Inflammatory macrophage (primary cell): ENCODE data around the gene ORM1.
"Not testable (repeated sequence)": the region's sequence is repeated elsewhere in the genome, so short reads cannot be mapped to it uniquely, and the experiment has no call there.

Source experiments
- DNase-seq, 2 donors: peaks; one replicate each; pipeline ENCODE4 v3.0.0-alpha.2; 2020 to 2022

The ORM1 gene

DNA sequence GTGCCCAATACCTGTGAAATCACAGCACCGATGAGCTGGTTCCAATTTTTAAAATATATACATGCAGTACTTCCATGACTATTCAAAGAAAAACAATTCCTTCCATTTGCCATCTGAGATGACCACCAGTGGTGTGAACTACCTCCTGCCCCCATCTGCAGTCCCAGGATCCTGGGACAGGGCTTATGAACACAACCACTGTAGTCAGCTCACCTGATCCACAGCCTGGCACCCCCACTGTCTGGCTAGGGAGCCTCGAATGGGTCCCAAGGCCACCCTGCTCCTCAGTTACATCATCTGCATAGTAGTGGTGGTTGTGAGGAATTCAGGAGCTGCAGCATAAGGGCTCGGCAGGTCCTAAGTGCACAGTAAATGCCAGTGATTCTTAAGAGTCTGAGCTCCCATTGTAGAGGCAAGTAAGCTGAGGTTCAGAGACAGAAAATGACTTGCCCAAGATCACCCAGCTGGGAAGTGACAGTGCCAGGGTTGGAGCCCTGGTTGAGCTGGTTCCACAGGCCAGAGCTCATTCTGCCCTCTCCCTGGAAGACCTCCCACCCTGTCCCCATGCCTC lies 2.9 kb downstream of the ORM1 start:
- DNase-seq, result not testable (repeated sequence)

DNA sequence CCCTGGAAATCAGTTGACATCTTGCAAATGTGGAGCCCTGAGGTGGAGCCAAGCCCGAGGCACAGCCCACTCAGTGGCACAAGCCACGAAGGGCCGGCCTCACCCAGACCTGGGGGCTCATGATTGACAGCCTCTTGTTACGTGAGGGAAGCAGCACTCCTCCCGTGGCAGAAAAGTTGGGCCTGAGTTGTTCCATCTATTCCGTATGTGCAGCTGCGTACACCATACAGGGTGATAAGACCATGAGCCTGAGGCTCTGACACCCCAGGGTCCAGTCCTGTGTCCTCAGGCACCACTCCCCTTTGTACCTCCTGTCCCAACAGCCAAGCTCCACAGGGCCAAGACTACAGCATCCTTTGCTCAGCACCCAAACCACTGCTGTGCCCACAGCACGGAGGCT lies 4.9 kb downstream of the ORM1 start:
- DNase-seq, result no peak

DNA sequence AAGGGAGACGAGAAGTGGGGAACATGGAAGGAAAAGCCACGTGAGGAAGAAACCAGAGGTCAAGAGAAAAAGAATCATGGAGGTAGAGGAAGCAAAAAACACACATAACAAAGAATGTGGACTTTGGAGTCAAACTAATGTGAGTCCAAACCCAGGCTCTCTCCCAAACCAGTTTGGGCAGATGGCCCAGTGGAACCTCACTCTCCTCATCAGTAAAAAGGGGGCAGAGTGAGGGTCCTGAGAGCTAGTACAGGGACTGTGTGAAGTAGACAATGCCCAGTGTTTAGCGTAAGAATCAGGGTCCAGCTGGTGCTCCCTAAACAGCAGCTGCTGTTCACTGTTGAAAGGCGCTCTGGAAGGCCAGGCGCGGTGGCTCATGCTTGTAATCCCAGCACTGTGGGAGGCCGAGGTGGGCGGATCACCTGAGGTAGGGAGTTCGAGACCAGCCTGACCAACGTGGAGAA lies 5.5 kb downstream of the ORM1 start:
- DNase-seq, result not testable (repeated sequence)

DNA sequence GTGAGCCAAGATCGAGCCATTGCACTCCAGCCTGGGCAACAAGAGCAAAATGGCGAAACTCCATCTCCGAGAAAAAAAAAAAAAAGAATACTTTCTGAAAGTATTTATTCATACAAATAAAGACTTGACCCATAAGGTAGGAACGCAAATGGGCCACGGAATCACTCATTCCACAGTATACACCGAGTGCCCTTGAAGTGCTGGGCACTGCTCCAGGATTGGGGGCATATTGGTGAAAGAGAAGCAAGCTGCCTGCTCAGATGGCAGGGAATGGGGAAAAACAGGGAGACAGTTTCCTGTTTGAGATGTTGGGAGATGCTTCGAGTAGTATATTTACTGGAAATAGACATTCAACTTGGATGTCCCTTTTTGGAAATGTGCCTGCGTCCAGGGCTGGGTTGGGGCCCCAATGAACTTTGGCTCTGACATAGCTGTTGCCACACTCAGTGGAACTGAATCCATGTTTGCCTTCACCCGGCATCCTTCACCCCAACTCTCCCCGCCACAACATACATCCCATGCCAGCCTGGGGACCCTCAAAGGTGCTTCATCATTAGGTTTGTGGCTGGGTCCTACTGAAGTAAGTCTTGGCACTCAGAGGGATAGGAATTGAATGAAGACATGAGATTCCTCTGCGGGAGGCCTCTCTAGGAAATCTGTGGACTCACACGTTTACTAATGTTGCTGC lies 6.2 kb downstream of the ORM1 start:
- not testable (repeated sequence) for DNase-seq

DNA sequence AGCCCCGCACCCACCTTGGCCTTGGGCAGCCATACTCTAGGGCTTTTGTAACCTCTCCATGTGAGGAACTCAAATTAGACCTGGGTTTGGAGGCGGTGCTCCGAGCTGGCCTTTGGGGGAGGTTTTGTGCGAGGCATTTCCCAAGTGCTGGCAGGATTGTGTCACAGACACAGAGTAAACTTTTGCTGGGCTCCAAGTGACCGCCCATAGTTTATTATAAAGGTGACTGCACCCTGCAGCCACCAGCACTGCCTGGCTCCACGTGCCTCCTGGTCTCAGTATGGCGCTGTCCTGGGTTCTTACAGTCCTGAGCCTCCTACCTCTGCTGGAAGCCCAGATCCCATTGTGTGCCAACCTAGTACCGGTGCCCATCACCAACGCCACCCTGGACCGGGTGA lies 6.7 kb downstream of the ORM1 start, which contains the start of gene ORM2:
Gene ORM2, plus strand, starts transcription at position 245 of the 398 bp plus-strand sequence. Its CDS starts 36 bp downstream, at position 281.
- DNase-seq, result not testable (repeated sequence)

DNA sequence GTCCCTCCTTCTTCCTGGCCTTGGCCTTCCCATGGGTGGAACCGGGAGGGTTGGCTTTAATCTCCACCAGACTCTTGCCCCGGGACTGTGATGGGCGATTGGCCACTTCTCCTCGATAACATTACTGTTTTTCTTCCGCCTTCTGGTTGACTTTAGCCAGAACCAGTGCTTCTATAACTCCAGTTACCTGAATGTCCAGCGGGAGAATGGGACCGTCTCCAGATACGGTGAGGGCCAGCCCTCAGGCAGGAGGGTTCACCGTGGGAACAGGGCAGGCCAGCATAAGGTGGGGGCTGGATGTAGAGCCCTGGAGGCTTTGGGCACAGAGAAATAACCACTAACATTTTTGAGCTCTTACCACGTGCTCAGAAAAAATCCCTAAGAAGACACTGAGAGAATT lies 7.7 kb downstream of the ORM1 start:
- no peak for DNase-seq

DNA sequence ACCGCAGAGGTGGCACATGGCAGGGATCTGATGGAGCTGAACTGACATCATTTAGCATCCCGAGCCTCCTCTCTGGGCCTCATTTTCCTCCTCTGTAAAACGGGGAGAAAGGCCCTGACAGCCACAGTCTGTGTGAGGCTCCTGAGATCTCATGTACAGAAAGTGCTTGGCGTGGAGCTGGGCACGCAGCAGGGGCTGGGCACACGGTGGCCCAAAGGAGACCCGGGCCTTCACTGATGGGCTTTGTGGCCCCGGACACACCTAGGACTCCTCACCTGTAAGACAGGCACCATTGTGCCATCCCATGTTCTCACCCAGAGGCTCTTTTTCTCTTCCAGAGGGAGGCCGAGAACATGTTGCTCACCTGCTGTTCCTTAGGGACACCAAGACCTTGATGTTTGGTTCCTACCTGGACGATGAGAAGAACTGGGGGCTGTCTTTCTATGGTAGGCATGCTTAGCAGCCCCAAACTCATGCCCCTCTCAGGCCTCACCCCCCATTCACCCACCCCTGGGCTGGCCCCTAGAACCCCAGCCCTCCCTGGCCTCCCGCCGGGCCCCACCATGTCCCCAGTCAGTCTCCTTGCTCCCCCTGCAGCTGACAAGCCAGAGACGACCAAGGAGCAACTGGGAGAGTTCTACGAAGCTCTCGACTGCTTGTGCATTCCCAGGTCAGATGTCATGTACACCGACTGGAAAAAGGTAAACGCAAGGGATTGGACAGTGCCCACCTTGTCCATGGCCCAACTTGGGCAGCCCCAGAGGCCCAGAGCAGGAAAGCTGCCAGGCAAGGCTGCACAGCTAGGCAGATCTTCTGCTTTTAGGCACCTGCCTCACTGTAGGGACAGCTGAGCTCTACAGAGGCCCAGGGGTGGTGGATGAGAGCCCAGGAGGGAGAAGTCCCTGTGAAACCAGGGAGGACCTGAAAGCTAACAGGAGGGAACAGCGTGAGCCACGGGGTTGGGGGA lies 8.6 kb downstream of the ORM1 start:
- not testable (repeated sequence) for DNase-seq

DNA sequence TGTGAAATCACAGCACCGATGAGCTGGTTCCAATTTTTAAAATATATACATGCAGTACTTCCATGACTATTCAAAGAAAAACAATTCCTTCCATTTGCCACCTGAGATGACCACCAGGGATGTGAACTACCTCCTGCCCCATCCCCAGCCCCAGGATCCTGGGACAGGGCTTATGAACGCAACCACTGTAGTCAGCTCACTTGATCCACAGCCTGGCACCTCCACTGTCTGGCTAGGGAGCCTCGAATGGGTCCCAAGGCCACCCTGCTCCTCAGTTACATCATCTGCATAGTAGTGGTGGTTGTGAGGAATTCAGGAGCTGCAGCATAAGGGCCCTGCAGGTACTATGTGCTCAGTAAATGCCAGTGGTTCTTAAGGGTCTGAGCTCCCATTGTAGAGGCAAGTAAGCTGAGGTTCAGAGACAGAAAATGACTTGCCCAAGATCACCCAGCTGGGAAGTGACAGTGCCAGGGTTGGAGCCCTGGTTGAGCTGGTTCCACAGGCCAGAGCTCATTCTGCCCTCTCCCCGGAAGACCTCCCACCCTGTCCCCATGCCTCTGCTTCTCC lies 9.7 kb downstream of the ORM1 start:
- DNase-seq, result not testable (repeated sequence)

DNA sequence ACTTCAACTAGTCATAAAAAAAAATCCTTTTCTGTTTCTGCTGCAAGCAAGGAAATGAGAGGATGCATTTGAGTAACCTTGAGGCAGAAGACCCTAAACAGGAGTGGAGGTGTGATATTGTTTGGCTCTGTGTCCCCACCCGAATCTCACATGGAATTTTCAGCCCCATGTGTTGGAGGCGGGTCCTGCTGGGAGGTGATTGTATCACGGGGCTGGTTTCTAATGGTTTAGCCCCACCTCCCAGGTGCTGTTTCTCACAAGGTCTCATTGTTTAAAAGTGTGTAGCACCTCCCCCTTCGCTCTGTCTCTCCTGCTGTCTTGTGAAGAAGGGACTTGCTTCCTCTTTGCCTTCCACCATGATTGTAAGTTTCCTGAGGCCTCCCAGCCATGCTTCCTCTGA lies 10.8 kb downstream of the ORM1 start:
- not testable (repeated sequence) for DNase-seq

DNA sequence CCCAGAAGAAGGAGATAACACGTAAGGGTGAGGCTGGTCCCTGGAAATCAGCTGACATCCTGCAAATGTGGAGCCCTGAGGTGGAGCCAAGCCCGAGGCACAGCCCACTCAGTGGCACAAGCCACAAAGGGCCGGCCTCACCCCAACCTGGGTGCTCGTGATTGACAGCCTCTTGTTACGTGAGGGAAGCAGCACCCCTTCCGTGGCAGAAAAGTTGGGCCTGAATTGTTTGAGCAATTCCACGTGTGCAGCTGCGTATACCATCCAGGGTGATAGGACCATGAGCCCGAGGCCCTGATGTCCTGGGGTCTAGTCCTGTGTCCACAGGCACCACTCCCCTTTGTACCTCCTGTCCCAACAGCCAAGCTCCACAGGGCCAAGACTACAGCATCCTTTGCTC lies 11.6 kb downstream of the ORM1 start:
- DNase-seq, result no peak

DNA sequence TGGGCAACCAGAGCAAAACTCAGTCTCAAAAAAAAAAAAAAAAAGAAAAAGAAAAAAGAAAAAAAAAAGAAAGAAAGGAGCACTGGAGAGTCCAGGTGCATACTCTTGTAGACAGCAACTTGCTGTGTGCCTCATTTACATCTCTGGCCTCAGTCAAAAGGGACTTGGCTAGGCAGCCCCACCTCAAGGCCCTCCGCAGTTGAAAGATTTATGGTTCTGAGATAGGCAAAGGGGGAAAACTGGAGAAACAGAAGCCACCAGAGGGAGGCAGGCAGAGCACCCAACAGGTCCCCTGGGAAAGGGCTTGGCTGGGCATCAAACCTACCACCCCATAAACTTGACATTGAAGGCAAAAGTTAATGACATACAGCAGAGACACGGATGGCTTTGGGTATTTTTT lies 12.8 kb downstream of the ORM1 start:
- no peak for DNase-seq

DNA sequence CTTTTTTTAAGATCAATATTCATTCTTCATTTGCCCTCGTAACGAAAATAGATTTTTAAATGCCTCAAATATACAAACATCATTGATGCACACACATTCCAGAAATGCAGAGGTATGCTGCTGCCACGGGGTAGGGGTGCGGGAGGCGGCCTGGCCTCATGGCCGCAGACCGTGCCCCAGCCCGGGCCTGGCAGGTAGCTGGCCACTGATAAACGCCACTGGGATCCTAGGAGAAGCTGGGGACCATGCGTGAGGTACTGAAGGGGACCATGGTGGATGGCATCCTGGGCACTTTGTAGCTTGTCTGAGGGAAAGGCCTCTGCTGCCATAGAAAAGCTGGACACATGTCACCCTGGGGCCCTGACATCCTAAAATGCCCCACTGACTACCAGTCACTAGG lies 13.3 kb downstream of the ORM1 start:
- no peak for DNase-seq

DNA sequence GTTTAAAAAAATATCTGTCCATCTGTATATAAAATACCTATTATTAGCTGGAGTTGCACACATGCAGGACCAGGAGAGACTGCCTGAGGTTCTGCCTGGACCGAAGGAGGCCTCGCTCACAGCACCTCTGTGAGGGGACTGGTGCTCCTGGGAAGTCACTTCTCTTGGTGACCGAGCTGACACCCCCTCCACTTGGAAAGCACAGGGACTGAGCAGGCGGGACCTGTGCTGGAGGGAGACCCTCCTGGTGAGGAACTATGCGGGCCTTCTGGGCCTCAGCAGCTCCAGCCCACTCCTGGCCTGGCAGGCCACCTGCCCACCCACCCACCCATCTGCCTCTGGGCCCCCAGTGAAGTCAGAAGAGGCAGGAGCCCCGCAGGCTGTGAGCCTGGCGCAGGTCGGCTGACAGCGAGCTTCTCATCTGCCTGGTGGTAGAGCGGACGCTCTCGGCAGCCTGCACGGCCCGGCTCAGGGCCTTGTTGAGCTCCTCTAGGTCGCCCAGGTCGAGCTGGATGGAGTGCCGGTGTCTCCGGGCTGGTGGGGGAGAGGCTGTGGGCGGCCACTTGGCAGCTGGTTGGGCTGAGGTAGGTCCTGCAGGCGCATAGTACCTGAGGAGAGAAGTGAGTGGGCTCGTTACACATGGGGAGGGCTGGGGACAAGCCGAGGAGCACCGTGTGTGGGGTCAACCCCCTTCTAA lies 13.9 kb downstream of the ORM1 start:
- no peak for DNase-seq

DNA sequence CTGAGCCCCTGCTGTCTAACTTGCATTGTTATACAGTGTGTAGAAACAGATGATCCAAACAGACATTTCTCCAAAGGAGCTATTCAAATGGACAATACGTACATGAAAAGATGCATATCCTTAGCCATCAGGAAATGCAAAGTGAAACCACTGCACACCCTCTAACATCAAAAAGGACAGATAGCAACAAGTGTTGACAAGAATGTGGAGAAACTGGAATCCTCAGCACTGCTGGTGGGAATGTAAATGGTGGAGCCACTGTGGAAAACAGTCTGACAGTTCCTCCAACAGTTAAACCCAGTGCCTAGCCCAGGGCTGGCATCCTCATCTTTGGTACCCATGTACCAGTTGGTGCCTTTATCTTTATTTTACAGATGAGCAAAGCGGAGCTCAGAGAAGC lies 15.3 kb downstream of the ORM1 start:
- no peak for DNase-seq

DNA sequence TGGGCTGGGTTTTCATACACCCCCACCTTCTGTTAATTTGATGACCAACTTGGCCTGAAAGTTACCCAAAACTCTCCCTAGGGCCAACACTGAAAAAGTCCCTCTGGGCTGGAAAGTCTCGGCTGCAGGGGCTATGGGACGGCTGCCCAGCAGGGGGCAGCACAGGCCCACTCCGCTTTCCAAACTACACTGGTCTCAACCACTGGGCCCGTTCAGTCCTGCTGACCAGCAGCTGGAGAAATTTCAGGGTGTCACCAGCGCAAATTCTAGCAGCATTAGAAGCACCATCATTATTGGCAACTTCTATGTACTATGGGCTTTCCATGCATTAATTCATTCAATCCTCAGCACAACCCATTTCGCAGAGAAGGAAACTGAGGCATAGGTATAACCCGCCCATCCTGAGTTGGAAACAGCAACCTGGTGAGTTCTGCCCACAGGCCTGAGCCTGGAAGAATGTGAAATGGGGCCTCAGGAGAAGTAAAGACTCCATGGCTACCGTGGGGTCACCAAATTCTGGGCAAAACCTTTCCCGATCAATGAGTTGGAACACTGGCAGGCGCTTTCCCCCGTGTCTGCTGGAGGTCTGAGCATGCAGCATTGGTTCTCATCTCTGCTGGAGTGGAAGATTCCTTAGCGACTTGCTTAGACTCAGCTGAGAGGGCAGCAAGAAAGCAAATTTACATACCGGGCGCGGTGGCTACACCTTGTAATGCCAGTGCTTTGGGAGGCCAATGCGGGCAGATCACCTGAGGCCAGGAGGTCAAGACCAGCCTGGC lies 16.4 kb downstream of the ORM1 start:
- peak; percentile 66 to 70 for DNase-seq

DNA sequence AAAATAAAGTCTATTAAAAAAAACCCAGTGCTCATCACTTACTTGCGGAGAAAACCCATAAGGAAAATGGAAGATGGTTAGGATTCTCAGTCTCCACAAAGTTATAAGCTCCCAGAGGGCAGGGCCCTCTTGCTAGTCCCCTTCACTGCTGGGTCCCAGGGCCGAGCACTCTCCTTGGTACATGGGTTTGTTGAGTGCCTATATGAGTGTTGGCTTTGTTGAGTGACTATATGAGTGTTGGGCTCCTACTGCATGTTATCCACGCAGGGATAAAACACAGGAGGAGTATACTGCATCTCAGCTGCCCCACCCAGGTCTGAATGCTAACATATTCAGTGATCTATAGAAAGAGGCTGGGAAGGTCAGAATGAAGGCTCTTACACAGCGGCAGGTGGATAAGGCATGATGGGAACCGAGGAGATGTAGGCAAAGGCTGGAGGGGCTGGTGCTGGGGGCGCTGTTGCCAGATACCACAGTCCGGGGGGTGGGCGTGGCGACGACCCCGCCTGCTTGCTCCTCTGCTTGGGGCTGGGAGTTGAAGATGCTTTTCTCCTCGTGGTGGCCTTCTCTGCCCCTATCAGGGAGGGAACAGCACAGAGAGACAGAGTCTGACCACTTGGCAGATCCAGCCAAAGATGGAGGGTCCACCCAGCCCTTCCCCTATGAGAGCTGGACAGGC lies 18.4 kb downstream of the ORM1 start:
- DNase-seq, result no peak

DNA sequence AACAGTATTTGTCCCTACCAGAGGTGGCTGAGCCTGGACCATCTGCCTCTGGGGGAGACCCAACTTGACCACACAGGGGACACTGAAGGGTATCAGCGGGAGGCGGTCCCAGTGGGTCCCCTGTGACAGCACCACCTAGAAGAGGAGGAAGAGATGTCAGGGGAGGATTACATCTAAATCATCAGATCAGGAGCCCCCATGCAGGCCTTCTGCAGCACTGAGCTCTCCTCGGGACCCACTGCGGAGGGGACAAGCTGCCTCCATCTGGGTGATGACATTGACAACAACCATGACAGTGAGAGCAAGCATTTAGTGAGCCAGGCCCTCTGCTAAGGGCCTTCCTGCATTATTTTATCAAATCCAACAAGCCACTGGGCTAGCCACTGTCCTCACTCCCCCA lies 19.1 kb downstream of the ORM1 start:
- no peak for DNase-seq

DNA sequence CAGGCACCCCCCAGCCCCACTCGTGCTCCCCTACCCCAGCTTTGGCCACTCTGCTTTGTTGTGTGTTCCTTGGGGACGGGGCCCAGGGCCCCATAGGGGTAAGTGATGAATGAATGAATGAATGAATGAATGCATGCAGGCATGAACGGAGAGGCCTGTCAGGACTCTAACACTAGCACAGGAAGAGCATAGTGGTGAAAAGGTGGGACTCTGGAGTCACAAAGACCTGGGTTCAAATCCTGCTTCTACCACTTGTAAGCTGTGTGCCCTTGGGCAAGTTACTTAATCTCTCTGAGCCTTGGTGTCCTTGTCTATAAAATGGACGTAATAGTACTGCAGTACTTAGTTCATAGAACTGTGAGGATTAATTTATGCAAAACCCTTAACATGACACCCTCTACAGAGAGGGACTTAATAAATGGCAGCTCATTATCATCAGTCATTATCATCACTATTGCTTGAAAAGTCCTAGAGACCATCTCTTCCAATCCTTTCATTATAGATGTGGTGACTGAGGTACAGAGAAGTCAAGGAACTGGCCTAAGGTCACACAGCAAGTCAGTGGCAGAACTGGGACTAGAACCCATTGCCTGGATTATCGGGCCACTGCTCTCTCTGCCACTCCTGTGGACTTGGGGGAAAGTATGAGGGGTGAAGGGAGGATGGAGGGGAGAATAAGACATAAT lies 20.0 kb downstream of the ORM1 start:
- DNase-seq, result no peak

DNA sequence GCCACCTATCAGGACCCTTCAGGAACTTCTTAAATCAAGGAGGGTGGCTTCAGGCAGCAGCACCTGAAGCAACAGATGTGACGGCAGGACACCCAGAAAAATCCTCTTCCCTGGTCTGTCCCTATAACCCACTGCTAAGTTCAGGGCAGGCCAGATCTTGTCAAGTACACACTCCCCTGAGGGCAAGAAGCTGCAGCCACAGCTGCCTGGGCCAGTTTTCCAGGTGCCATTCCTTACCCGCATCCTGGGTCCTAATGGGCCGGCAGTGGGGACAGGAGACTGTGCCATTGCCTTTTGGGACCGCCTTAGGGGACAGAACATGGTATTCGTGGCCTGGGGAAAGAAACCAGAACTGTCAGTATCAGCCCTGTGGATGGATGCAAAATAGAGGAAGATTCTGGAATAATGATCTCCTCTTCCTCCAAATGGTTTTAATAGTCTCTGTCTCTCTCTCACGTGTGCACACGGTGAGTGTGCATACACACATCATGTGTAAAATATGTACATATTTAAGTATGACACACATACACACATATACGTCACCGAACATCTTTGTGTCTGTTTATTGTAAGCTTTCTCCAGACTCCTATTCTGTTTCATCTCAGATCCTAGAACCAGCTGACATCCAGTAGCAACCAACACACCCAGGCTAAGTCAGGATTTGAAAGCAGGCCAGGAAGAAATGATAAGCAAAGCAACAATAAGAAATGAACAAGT lies 20.7 kb downstream of the ORM1 start:
- no peak for DNase-seq

DNA sequence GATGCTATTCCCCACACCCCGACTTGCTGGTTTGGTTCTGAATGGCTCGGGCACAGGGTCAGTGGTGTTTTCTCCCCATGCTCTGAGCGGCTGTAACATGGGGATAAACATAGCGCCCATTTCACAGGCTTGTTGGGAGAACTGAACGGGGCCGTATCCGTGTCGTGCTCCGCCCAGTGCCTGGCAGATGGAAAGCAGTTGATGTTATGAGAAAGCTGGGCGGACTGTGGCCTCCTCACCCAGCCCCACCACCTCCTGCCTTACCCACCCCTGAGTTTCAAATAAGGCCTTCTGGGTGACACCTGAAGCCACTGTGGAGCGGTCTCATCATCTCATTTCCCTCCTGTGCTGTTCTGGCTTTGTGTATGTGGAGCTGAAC lies 21.3 kb downstream of the ORM1 start:
- no peak for DNase-seq
